ENCODE results near the gene VWA8. TPM values are rescaled to one million over a fixed set of nuclear protein-coding genes. Genes with fewer than 3 reads are reported as not detected.
"Not testable (repeated sequence)": the region's sequence is repeated elsewhere in the genome, so short reads cannot be mapped to it uniquely, and the experiment has no call there.

Gene VWA8
- total and polyA plus RNA-seq, 12 donors = 7.5 to 71.6 (median 54.3) TPM

DNA sequence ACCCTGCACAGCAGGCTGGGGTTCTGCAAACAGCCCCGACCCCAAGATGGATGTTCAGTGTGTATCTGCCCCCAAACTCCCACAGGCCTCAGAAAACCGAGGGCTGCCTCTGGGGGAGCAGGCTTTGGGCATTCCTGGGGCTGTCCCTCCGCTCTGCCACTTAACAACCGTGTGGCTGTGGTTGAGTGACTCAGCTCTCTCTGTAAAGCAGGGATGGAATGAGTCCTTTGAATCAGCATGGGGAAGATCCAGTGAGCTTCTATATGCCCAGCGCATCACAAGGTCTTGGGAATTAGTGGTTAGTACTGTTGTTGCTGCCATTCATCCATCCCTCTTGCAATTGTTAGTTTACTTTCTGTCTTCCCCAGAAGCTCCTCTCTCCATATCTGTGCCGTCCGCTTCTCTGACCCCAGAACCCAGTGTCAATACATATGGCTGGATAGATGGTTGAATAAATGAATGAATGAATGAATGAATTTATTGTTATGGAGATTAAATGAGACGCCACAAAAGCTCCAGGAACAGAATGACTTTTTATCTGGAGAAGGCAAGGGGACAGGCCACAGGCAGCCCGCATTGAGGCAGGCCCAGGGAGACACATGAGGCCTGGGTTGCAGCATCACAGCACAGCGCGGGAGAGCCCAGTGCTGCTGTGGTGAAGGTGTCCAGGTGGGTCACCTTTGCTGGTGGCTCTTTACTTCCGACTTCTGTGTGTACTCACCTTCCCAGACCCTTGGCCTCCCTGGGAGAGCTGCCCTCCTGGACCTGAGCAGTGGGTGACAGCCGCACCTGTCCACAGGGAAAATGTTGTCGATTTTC, 414.3 kb downstream of the VWA8 start:
- TF ChIP-seq, protein P1, sequence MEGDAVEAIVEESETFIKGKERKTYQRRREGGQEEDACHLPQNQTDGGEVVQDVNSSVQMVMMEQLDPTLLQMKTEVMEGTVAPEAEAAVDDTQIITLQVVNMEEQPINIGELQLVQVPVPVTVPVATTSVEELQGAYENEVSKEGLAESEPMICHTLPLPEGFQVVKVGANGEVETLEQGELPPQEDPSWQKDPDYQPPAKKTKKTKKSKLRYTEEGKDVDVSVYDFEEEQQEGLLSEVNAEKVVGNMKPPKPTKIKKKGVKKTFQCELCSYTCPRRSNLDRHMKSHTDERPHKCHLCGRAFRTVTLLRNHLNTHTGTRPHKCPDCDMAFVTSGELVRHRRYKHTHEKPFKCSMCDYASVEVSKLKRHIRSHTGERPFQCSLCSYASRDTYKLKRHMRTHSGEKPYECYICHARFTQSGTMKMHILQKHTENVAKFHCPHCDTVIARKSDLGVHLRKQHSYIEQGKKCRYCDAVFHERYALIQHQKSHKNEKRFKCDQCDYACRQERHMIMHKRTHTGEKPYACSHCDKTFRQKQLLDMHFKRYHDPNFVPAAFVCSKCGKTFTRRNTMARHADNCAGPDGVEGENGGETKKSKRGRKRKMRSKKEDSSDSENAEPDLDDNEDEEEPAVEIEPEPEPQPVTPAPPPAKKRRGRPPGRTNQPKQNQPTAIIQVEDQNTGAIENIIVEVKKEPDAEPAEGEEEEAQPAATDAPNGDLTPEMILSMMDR (IDR thresholded peaks at IDR 0.05) = no peak
- peaks cover 0 to 3% (median 0%) of the 10 kb centered on the region in 11 donors for H3K9me3 ChIP-seq
- H3K4me1 ChIP-seq = peaks cover 0 to 32% (median 18%) of the 10 kb centered on the region in 9 donors
- DNase-seq (no peak), ATAC-seq (peak in 1 of 8 donors; percentile 0)
- no peak overlapping the region for H3K4me3 ChIP-seq
- peak overlapping the region in 9 of 10 donors; percentile 68 to 85 (median 76) for H3K27ac ChIP-seq
- 90 to 91% methylated on average over 14 of the region's 14 CpGs for WGBS, 2 donors
- no peaks in the 10 kb centered on the region for H3K27me3 ChIP-seq
- H3K36me3 ChIP-seq = no peaks in the 10 kb centered on the region
- intact Hi-C loops (cut with DNase I) = loop anchor here in 2 of 10 donors (2.0 to 5.0 kb wide), 6 partner anchors 49 to 106 kb away; partner anchors contain the start of gene RGCC (in 1 of the 2)

DNA sequence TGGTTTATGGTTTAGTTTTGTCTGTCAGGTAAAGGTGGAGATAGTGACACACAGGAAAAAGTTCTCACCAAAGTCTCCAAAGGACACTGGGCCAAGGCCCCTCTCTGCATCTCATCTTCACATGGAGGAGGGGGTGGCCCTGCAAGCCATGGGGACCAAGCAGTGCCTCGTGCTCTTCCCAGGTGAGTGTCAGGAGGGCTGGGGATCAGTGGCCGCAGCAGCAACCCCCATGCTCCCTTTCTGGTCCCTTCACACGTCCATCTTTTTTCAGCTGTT, 415.5 kb downstream of the VWA8 start:
- 65 to 66% methylated on average over 3 of the region's 3 CpGs for WGBS, 2 donors
- Histone ChIP-seq H3K27ac (no peak overlapping the region), H3K36me3 (no peaks in the 10 kb centered on the region), H3K4me3 (no peak overlapping the region), H3K9me3 (peaks cover 0 to 3% (median 0%) of the 10 kb centered on the region in 11 donors), H3K27me3 (no peaks in the 10 kb centered on the region), H3K4me1 (peaks cover 0 to 33% (median 18%) of the 10 kb centered on the region in 9 donors)
- ATAC-seq (no peak), DNase-seq (no peak)
- intact Hi-C loops (cut with DNase I) = loop anchor here in 2 of 10 donors (5.0 kb wide), 5 partner anchors 48 to 107 kb away; partner anchors contain the start of gene RGCC (in 1 of the 2)
- TF ChIP-seq, protein P1 (IDR thresholded peaks at IDR 0.05) = no peak

DNA sequence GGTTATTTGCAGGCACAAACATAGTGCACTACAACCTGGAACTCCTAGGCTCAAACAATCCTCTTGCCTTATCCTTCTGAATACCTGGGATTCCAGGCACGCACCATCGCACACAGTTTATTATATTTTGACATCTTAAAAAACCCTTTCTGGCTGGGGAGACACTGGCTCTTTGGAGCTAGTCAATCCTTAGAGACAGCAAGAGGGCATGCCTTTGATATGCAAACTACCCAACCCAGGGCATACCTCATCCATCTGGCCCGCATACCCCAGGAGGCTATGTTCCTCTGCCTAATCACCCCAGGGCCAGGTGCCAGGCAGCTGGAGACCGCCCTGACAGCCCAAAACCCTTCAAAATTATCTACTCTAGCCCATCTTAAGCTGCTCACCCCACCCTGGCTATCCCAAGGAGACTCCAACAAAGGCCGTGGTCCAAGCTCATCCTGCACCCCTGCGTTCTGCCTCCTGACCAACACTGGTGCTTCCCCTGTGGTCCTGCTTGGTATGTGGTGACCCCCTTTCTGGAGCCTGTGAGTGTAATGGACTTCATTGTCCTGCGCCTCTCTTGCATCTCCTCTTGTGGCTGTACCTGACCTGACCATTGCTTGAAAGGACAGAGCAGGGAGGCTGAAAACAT, 417.1 kb downstream of the VWA8 start:
- DNase-seq = no peak
- Histone ChIP-seq H3K4me1 (peaks cover 0 to 33% (median 18%) of the 10 kb centered on the region in 9 donors), H3K27me3 (no peaks in the 10 kb centered on the region), H3K4me3 (no peak overlapping the region), H3K36me3 (no peaks in the 10 kb centered on the region), H3K9me3 (peaks cover 0 to 3% (median 0%) of the 10 kb centered on the region in 11 donors), H3K27ac (no peak overlapping the region)
- TF ChIP-seq, protein P1 (IDR thresholded peaks at IDR 0.05) = no peak
- intact Hi-C loops (cut with DNase I) = no loop called here
- ATAC-seq = no peak
- 97% methylated on average over 7 of the region's 7 CpGs for whole genome bisulfite sequencing, 2 donors

DNA sequence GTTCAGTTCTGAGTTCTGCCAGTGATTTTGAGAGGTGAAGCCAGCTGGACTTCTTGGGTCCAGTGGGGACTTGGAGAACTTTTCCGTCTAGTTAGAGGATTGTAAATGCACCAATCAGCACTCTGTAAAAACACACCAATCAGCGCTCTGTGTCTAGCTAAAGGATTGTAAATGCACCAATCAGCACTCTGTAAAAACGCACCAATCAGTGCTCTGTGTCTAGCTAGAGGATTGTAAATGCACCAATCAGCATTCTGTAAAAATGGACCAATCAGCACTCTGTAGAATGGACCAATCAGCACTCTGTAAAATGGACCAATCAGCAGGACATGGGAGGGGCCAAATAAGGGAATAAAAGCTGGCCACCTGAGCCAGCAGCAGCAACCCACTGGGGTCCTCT, 418.1 kb downstream of the VWA8 start:
- H3K36me3 ChIP-seq; H3K27ac ChIP-seq; ATAC-seq; intact Hi-C loops (cut with DNase I); H3K4me3 ChIP-seq; H3K9me3 ChIP-seq; H3K27me3 ChIP-seq; DNase-seq: not testable (repeated sequence)
- H3K4me1 ChIP-seq = peaks cover 0 to 24% (median 13%) of the 10 kb centered on the region in 9 donors
- 95 to 98% methylated on average over 3 of the region's 3 CpGs for WGBS, 2 donors

Measured in heart right ventricle (tissue), 16 donors.